ENCODE results near the gene LRP1B. TPM values are rescaled to one million over a fixed set of nuclear protein-coding genes. Genes with fewer than 3 reads are reported as not detected.
"Not testable (repeated sequence)": the region's sequence is repeated elsewhere in the genome, so short reads cannot be mapped to it uniquely, and the experiment has no call there.

The LRP1B gene
- total RNA-seq, 8 experiments from 2014 or later, result 0.04 to 31.2 (median 11.5) TPM

- peaks cover 0 to 9% of the 10 kb centered on the region in 2 donors for H3K4me1 ChIP-seq (replicated peaks in 1 of 2)
- no peak for ATAC-seq (replicated peaks in 6 of 8)
- in situ Hi-C loops (cut with MboI; ENCODE audit: low pct_unique_long_range_greater_than_20kb in 2 of 9, low sequenced_read_pairs in 9 of 9, unreplicated experiment in 9 of 9), result no loop called here
- H3K27ac ChIP-seq, result no peak overlapping the region
- 60 to 92% (median 86%) methylated on average over 1 of the region's 1 CpG; no CpG with 5 or more reads in 3 of the 10 experiments for WGBS, 10 experiments
- H3K4me3 ChIP-seq, result no peak overlapping the region
Measured at GRCh38 chr2:140455315-140455714, 1675.5 kb downstream of the LRP1B start.

DNA sequence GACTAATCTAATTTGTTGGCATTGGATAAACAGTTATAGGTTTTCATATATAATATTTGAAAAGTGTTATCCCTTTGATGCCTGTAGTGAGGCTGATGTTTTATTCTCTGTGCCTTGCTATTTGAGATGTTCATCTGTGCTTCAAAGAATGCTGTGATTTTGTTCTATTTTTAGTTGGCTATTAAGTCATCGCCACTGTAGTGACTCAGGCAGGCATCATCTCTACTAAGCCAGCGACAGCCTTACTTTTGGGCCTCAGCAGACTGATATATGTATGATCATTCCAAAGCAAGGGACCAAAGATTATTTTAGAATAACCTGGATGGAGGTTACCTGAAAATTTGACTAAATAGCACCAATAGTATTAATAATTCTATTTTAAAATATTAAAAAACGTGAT lies 1676.1 kb downstream of the LRP1B start:
- WGBS, 10 experiments, result 8 to 100% (median 73%) methylated on average over 1 to 3 of the region's 3 CpGs; no CpG with 5 or more reads in 1 of the 10 experiments
- in situ Hi-C loops (cut with MboI; ENCODE audit: low pct_unique_long_range_greater_than_20kb in 2 of 9, low sequenced_read_pairs in 9 of 9, unreplicated experiment in 9 of 9), result no loop called here
- Histone ChIP-seq H3K4me3 (no peak overlapping the region), H3K27ac (no peak overlapping the region), H3K4me1 (replicated peaks in 1 of 2) (peaks cover 0 to 9% of the 10 kb centered on the region in 2 donors)
- ATAC-seq (replicated peaks in 6 of 8), result peak in 7 of 8 experiments; percentile 35 to 99 (median 88)

DNA sequence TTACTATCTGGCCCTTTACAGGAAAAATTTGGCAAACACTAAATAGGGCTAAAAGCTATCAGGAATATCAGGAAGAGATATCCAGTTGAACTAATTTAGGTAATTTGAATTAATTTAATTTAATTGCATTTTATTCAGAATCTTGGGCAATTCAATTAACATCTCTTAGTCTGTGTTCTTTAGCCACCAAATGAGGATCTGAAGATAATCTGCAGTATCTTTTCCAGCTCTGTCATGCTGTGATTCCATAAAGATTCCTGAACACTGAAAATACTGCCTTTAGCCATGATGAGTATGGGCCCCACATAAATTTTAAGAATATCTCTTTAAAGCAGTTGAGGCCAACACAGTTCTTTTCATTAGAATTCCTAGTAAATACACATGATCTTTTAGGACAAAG lies 1679.5 kb downstream of the LRP1B start:
- H3K27ac ChIP-seq, result no peak overlapping the region
- no peak overlapping the region for H3K4me3 ChIP-seq
- in situ Hi-C loops (cut with MboI; ENCODE audit: low pct_unique_long_range_greater_than_20kb in 2 of 9, low sequenced_read_pairs in 9 of 9, unreplicated experiment in 9 of 9), result no loop called here
- no peaks in the 10 kb centered on the region for H3K4me1 ChIP-seq (replicated peaks in 1 of 2)
- no peak for ATAC-seq (replicated peaks in 6 of 8)

GRCh38 chr2:140442319-140442718 lies 1688.5 kb downstream of the LRP1B start:
- Histone ChIP-seq H3K4me1 (replicated peaks in 1 of 2) (no peaks in the 10 kb centered on the region), H3K4me3 (no peak overlapping the region), H3K27ac (no peak overlapping the region)
- in situ Hi-C loops (cut with MboI; ENCODE audit: low pct_unique_long_range_greater_than_20kb in 2 of 9, low sequenced_read_pairs in 9 of 9, unreplicated experiment in 9 of 9), result no loop called here
- ATAC-seq (replicated peaks in 6 of 8), result no peak
- 32 to 96% (median 87%) methylated on average over 1 to 7 of the region's 7 CpGs for WGBS, 10 experiments

DNA sequence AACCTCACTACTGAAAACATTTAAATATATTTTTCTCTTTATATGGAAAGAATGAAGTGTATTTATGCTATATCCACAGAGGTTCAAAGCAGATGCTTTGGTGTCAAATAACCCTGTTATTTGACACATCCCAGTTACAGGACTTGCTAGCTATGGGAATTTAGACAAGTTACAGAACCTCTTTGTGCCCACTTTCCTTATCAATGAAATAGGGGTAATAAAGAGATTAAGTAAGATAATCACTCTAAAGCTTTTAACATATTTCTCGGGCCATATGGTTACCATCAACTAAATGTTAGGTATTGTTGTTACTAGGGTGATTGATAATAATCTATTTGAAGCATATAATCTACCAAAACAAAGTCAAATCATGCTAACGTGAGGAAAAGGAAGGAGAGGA lies 1690.0 kb downstream of the LRP1B start:
- in situ Hi-C loops (cut with MboI; ENCODE audit: low pct_unique_long_range_greater_than_20kb in 2 of 9, low sequenced_read_pairs in 9 of 9, unreplicated experiment in 9 of 9), result no loop called here
- WGBS, 10 experiments, result 38 to 100% (median 82%) methylated on average over 1 to 2 of the region's 2 CpGs; no CpG with 5 or more reads in 2 of the 10 experiments
- no peaks in the 10 kb centered on the region for H3K4me1 ChIP-seq (replicated peaks in 1 of 2)
- no peak for ATAC-seq (replicated peaks in 6 of 8)
- no peak overlapping the region for H3K4me3 ChIP-seq
- H3K27ac ChIP-seq, result no peak overlapping the region

DNA sequence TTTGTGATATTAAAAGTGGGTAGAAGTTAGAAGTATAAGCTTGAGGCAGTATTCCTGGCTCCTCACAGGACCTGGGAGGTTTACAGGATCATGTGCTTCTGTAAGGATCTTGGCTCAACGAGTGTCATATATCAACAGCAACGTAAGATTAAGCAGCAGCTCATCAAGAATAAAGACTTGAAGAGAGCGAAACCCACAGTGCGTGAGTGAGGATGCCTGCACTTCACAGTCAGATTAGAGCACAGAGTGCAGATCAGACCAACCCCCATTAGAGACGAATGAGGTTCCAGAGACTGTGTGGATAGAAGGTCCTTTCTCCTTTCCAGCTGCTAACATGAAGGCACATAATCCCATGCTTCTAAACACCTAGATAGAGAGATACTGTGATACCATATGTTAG lies 1693.9 kb downstream of the LRP1B start:
- in situ Hi-C loops (cut with MboI; ENCODE audit: low pct_unique_long_range_greater_than_20kb in 2 of 9, low sequenced_read_pairs in 9 of 9, unreplicated experiment in 9 of 9), result no loop called here
- Histone ChIP-seq H3K27ac (no peak overlapping the region), H3K4me1 (replicated peaks in 1 of 2) (no peaks in the 10 kb centered on the region), H3K4me3 (no peak overlapping the region)
- WGBS, 10 experiments, result 25 to 100% (median 78%) methylated on average over 1 to 4 of the region's 5 CpGs; no CpG with 5 or more reads in 3 of the 10 experiments
- ATAC-seq (replicated peaks in 6 of 8), result peak in 3 of 8 experiments; percentile 35 to 52 (median 44)

GRCh38 chr2:140427033-140427432 lies 1703.8 kb downstream of the LRP1B start:
- H3K4me1 ChIP-seq (replicated peaks in 1 of 2); in situ Hi-C loops (cut with MboI; ENCODE audit: low pct_unique_long_range_greater_than_20kb in 2 of 9, low sequenced_read_pairs in 9 of 9, unreplicated experiment in 9 of 9); H3K4me3 ChIP-seq; ATAC-seq (replicated peaks in 6 of 8); H3K27ac ChIP-seq: not testable (repeated sequence)
- 40 to 100% (median 92%) methylated on average over 1 to 14 of the region's 18 CpGs; no CpG with 5 or more reads in 1 of the 10 experiments for WGBS, 10 experiments

DNA sequence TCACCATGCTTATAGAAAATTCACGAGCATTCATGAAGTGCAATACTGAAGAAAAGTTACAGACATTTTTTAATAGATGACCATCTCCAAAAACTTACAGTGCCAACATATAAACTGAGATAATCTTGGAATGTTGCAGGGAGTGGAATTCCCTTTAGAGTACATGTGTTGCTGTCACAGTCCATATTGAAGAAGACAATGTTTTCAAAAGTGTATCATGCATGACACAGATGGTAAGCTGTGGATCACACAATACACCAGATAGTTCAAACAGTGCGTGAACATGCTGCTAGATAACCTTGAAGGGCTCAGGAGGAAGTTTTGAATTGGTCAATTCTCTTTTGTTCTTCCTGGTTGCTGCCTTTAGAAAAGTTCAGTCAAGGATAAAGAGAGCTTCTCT lies 1706.3 kb downstream of the LRP1B start:
- Histone ChIP-seq H3K27ac (no peak overlapping the region), H3K4me1 (replicated peaks in 1 of 2) (no peaks in the 10 kb centered on the region), H3K4me3 (no peak overlapping the region)
- WGBS, 10 experiments, result 52 to 100% (median 85%) methylated on average over 1 to 2 of the region's 2 CpGs; no CpG with 5 or more reads in 1 of the 10 experiments
- in situ Hi-C loops (cut with MboI; ENCODE audit: low pct_unique_long_range_greater_than_20kb in 2 of 9, low sequenced_read_pairs in 9 of 9, unreplicated experiment in 9 of 9), result no loop called here
- no peak for ATAC-seq (replicated peaks in 6 of 8)

- in situ Hi-C loops (cut with MboI; ENCODE audit: low pct_unique_long_range_greater_than_20kb in 2 of 9, low sequenced_read_pairs in 9 of 9, unreplicated experiment in 9 of 9), result no loop called here
- ATAC-seq (replicated peaks in 6 of 8), result peak in 3 of 8 experiments; percentile 47 to 59 (median 59)
- 3 to 100% (median 73%) methylated on average over 2 to 7 of the region's 7 CpGs; no CpG with 5 or more reads in 1 of the 10 experiments for WGBS, 10 experiments
Measured at GRCh38 chr2:140422759-140423158, 1708.1 kb downstream of the LRP1B start.

DNA sequence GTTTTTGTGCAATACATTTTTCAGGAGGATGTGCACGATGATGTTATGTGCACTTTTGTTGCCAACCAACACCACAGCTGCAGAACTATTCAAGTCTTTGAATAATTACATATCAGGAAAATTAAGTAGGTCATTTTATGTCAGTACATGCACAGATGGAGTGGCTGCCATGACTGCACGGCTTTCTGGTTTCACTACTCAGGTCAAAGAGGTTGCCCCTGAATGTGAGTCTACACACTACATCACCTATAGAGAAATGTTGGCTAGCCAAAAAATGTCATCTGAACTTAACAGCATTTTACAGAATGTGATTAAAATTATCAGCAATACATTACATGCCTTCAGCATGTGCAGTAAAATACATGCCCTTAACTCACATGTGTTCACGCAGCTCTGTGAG lies 1713.3 kb downstream of the LRP1B start:
- in situ Hi-C loops (cut with MboI; ENCODE audit: low pct_unique_long_range_greater_than_20kb in 2 of 9, low sequenced_read_pairs in 9 of 9, unreplicated experiment in 9 of 9), result no loop called here
- H3K27ac ChIP-seq, result no peak overlapping the region
- 24 to 89% (median 45%) methylated on average over 1 to 3 of the region's 3 CpGs; no CpG with 5 or more reads in 4 of the 10 experiments for WGBS, 10 experiments
- ATAC-seq (replicated peaks in 6 of 8), result peak in 5 of 8 experiments; percentile 30 to 70 (median 39)
- peaks cover 0 to 14% of the 10 kb centered on the region in 2 donors for H3K4me1 ChIP-seq (replicated peaks in 1 of 2)
- H3K4me3 ChIP-seq, result no peak overlapping the region

More at GRCh38 chr2:140422759-140423158, 1708.1 kb downstream of the LRP1B start:
- peaks cover 0 to 6% of the 10 kb centered on the region in 2 donors for H3K4me1 ChIP-seq (replicated peaks in 1 of 2)
- no peak overlapping the region for H3K27ac ChIP-seq
- H3K4me3 ChIP-seq, result no peak overlapping the region

DNA sequence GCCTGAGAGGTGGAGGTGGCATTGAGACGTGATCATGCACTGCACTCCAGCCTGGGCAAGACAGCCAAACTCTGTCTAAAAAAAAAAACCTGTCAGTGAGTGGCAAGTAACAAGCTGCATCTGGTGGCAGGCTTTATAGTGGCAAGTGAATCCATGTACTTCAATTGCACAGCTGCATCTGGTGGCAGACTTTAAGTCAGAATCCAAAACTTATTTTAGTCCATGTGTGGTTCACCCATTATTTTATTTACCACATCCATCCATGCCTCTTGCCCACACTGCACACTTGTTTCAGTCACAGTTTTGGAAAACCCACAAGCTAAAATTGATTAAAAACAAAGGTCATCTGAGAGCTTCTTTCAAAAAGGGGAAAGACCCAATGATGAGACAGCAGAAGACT lies 1714.2 kb downstream of the LRP1B start:
- no peak overlapping the region for H3K4me3 ChIP-seq
- 40 to 83% (median 53%) methylated on average over 1 of the region's 1 CpG; no CpG with 5 or more reads in 6 of the 10 experiments for WGBS, 10 experiments
- no peak overlapping the region for H3K27ac ChIP-seq
- in situ Hi-C loops (cut with MboI; ENCODE audit: low pct_unique_long_range_greater_than_20kb in 2 of 9, low sequenced_read_pairs in 9 of 9, unreplicated experiment in 9 of 9), result no loop called here
- ATAC-seq (replicated peaks in 6 of 8), result no peak
- H3K4me1 ChIP-seq (replicated peaks in 1 of 2), result peaks cover 0 to 14% of the 10 kb centered on the region in 2 donors

DNA sequence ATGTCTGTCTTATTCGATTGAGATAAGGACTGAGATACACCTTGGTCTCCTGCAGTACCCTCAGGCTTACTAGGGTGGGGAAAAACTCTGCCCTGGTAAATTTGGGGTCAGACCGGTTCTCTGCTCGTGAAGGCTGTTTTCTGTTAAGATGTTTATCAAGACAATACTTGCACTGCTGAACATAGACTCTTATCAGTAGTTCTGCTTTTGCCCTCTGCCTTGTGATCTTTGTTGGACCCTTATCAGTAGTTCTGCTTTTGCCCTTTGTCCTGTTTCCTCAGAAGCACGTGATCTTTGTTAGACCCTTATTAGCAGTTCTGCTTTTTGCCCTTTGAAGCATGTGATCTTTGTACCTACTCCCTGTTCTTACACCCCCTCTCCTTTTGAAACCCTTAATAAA lies 1715.8 kb downstream of the LRP1B start:
- ATAC-seq (replicated peaks in 6 of 8); H3K4me3 ChIP-seq; H3K27ac ChIP-seq; in situ Hi-C loops (cut with MboI; ENCODE audit: low pct_unique_long_range_greater_than_20kb in 2 of 9, low sequenced_read_pairs in 9 of 9, unreplicated experiment in 9 of 9): not testable (repeated sequence)
- 56 to 100% (median 82%) methylated on average over 1 to 3 of the region's 4 CpGs; no CpG with 5 or more reads in 3 of the 10 experiments for WGBS, 10 experiments
- peaks cover 4 to 20% of the 10 kb centered on the region in 2 donors for H3K4me1 ChIP-seq (replicated peaks in 1 of 2)

DNA sequence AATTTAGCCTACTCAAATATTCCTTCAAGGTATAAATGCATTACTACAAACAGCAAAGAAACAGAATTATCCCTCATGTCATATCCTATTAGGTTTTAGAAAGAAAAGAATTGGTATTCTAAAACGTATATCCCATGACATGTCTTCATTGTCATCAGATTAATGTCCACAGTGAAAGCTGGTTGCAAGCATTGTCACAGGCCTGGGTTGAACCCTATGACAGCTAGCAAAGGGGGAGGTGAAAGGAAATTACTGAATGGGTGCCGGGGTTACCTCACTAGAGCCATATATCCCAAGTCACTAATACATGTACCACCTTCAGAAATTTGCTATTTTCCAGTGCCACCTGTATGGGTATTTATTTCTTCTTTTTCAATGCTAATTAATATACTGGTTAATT lies 1720.1 kb downstream of the LRP1B start:
- ATAC-seq (replicated peaks in 6 of 8), result peak in 5 of 8 experiments; percentile 59 to 76 (median 68)
- in situ Hi-C loops (cut with MboI; ENCODE audit: low pct_unique_long_range_greater_than_20kb in 2 of 9, low sequenced_read_pairs in 9 of 9, unreplicated experiment in 9 of 9), result no loop called here
- 33 to 67% (median 58%) methylated on average over 1 to 2 of the region's 2 CpGs; no CpG with 5 or more reads in 1 of the 10 experiments for WGBS, 10 experiments
- H3K4me1 ChIP-seq (replicated peaks in 1 of 2), result peaks cover 4 to 7% of the 10 kb centered on the region in 2 donors
- no peak overlapping the region for H3K27ac ChIP-seq
- no peak overlapping the region for H3K4me3 ChIP-seq

- no peak overlapping the region for H3K4me3 ChIP-seq
- no peak for ATAC-seq (replicated peaks in 6 of 8)
- H3K4me1 ChIP-seq (replicated peaks in 1 of 2), result no peaks in the 10 kb centered on the region
- in situ Hi-C loops (cut with MboI; ENCODE audit: low pct_unique_long_range_greater_than_20kb in 2 of 9, low sequenced_read_pairs in 9 of 9, unreplicated experiment in 9 of 9), result no loop called here
- no peak overlapping the region for H3K27ac ChIP-seq
- WGBS, 10 experiments, result 0 to 100% (median 93%) methylated on average over 1 to 2 of the region's 2 CpGs; no CpG with 5 or more reads in 5 of the 10 experiments
Measured at GRCh38 chr2:140401056-140401455, 1729.8 kb downstream of the LRP1B start.
